Measurements from ENCODE around the gene RAB41.
"Not testable (repeated sequence)": the region's sequence is repeated elsewhere in the genome, so short reads cannot be mapped to it uniquely, and the experiment has no call there.

RAB41 gene

DNA sequence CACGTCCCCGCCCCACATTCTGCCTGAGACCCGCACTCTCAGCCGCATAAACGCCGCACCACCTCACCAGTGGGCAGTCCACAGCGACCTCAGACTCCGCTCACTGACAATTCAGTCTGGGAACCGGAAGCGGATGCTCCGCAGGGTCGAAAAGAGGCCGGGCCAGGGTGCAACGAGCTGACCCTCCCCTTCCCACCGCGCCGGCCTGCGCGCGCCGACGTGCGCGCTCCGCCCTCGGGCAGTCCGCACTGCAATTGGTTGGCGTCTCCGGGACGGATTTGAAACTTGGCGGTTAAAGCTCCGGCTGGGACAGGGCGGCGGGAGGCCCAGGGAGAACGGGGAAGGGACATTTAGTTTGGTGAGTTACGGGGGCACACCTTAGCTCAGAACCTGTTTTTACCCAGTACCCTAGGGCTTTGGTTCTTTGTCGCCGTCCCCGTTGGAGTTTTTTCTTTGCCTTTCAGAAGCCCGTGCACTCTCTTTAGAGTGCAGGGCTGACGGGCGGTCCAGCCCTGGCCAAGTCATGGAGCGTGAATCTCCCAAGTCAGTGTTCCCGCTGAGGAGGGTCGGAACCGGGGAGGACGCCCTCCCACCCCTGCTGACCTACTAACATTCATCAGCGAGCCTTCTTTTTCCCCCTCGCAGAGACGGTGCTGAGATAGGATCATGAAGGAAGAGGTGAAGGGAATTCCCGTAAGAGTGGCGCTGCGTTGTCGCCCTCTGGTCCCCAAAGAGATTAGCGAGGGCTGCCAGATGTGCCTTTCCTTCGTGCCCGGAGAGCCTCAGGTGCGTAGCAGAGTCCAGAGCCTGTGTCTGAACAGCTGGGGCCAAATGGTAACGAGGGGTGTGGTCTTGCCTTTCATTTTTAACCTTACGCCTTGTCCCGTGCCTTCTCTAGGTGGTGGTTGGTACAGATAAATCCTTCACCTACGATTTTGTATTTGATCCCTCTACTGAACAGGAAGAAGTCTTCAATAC, 8.1 kb downstream of the RAB41 start, which contains the start of the genes KIF4A and PDZD11:
KIF4A (plus strand) TSS at position 312 of the 978 bp plus-strand sequence; CDS start at position 667, 355 bp downstream.
PDZD11 (minus strand) TSS at position 135 of the 978 bp plus-strand sequence. CDS start 586 bp downstream, outside the sequence.
- peak in 53 of 56 donors; percentile 1 to 80 (median 44) for DNase-seq

DNA sequence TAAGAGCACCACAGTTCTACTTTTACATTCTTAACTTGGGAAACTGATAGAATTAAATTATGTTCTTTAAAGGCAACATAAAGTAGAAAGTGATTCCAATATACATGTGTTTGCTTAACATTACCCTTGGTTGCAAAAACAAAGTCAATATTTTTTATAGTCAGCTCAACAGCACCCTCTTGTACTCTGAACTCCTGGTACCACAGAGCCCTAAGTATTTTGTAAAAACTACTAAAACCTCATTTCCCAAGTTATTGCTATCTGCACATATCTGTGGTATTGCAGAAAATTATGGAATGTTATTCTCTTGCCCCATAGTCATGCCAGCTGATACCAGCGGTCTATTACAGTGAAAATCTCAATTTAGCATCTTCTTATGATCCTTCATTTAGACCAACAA, 10.8 kb downstream of the RAB41 start:
- no peak for DNase-seq

DNA sequence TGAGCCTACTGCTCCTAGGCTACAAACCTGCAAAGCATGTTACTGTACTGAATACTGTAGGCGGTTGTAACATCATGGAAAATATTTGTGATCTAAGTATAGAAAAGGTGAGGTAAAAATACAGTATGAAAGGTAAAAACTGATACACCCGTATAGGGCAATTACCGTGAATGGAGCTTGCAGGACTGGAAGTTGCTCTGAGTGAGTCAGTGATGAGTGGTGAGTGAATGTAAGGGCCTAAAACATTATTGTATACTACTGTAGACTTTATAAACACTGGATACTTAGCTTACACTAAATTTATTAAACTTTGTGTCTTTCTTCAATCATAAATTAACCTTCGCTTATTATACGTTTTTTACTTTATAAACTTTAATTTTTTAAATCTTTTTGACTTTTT, 11.6 kb downstream of the RAB41 start:
- DNase-seq = no peak

DNA sequence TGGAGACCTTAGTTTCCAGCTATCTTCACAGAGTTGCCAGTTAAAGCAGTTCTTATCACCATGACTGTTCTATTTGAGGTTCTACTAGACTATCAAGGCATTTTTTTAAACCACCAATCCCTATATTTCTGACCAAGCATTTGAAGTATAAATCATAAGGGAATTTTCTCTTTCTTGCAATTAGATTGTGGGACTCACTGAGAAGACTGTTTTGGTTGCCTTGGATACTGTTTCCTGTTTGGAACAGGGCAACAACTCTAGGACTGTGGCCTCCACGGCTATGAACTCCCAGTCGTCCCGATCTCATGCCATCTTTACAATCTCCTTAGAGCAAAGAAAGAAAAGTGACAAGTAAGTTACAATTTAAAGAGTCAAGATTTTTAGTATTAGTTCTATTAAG, 19.7 kb downstream of the RAB41 start:
- no peak for DNase-seq

DNA sequence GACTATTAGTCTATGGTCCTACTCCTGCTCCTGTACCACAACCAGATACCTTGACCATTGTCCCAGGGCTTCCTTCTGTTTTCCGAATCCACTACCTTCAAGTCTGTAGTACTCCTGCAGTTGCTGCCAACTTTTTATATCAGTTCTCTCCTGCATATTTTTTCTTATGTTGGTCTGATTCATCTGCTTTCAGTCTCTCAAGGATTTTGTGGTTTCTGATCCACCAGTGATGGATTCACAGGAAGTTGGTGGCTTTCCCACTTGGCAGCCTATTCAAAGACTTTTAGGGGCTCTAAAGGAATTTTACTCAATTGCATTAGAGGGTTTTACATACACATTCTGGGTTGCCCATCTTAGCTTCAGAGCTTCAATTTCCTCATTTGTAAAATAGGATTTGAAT, 31.5 kb downstream of the RAB41 start:
- no peak for DNase-seq

DNA sequence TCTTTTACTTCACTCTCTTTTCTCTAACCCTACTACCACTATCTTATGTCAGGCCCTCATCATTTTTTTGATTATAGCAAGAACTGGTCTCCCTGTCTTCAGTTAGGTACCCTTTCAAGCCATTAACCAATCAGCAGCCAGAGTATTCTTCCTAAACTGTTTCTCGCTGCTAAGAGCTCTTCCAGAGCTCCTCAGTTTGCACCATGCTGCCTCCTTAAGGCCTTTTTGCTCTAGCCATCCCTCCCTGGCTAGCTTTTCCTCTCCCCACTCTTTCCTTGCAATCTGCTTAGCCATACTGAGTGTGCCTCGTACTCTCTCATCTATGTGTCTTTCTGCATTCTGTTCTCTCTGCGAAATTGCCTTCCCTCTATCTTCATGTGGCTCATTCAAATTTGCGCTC, 40.8 kb downstream of the RAB41 start:
- DNase-seq = no peak

DNA sequence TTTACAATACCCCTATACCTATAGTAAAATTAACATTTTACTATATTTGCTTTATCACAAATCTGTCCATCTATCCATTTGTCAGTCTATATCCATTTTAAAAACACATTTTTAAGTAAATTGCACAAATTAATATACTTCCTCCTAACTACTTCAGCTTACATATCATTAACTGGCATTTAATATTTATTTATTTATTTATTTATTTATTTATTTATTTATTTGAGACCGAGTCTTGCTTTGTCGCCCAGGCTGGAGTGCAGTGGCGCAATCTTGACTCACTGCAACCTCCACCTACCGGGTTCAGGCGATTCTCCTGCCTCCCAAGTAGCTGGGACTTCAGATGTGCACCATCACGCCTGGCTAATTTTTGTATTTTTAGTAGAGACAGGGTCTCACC, 41.7 kb downstream of the RAB41 start:
- not testable (repeated sequence) for DNase-seq

DNA sequence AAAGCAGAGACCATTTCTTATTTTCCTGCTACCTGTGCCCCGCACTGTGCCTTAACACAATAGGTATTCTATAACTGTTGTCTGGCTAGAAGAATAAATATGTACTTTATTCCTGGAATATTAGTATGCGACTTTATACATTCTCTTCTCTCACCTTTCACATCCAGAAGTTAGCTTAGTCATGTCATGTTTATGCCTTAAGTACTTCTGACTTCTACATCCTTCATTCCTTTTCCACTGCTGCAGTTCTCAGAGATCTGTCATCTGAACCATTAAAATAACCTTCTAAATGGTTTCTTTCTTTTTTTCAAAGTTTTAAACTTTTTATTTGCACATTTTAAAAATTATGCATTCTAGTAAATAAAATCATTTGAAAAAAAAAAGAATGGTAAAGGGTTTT, 42.4 kb downstream of the RAB41 start:
- DNase-seq = no peak

DNA sequence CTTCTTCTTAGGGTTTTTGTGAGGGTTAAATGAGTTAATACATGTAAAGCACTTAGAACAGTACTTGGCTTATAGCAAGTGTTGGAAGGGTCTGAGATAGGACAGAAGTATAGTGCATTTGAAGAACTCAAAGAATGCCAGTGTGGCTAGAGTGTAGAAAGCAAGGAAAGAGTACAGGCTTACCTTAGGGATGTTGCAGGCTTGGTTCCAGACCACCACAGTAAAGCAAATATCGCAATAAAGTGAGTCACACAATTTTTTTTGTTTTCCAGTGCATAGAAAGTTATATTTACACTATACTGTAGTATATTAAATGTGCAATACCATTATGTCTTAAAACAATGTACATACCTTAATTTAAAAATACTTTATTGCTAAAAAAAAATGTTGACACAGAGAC, 49.2 kb downstream of the RAB41 start:
- DNase-seq = no peak

DNA sequence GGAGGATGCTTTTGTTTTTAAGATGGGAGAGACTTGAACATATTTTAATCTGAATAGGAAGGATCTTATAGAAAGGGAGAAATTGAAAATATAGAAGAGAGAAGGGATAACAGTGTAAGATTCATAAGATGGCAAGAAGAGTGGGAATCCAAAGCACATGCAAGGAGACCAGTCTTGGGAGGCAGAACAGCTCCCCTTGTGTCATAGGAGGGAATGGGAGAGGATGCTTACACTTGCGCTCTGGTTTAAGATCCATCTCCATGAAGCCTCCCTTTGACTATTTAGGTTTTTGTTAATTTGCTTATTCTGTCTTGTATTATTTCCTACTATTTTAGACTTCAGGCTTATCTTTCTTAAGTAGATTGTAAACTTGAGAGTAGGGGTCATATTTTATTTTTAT, 50.6 kb downstream of the RAB41 start:
- DNase-seq = no peak

Measured in nucleus accumbens (tissue), 56 donors.